GM19023 (cell line): ENCODE data around the gene RREB1.
"Not testable (repeated sequence)": the region's sequence is repeated elsewhere in the genome, so short reads cannot be mapped to it uniquely, and the experiment has no call there.

Source experiments
- ATAC-seq: cut with Tn5 transposase; IDR thresholded peaks from one replicate; pipeline ENCODE4 v1.9.1; 2021; ENCODE audit warnings: mild to moderate bottlenecking, moderate library complexity; ENCODE audit not compliant: unreplicated experiment

Gene RREB1

GRCh38 chr6:7274525-7274924 is 166.8 kb downstream of the RREB1 start:
- not testable (repeated sequence) for ATAC-seq

GRCh38 chr6:7276199-7276524 is 168.4 kb downstream of the RREB1 start:
- no peak for ATAC-seq

DNA sequence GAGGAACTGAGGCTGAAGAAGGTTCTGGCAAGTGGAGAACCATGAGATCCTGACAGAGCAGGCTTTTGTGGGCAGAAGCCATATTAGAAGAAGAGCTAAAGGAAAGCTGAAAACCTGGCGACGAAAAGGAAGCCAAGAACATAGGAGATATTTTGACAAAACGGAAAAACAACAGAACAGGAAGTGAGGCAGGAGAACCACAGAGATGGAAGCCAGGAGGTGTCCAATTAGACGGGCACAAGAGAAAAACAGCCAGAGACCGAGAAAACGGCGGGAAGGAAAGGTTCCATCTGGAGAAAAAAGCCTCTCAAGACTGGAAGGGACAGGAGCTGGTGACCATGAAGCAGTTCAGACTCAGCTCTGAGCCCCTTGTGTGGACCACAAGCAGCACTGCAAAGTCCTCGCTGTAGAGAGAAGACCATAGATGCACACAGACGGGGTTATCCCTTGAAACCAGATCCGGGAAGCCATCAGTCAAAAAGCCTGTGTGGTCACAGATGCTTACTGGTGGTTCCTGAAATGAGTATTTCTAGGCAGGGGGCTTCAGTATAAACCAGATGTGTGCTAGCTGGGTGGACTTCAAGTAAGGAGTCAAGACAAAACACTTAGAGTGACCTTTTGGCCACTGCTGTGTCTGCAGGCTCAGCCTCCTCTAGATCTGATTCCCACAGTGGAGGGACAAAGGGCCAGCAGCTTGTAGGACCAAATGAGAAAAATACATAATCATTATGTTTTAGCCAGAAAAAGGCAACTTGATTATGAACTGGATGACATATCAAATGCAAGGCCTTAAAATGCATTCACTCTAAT is 174.5 kb downstream of the RREB1 start:
- ATAC-seq, result no peak

DNA sequence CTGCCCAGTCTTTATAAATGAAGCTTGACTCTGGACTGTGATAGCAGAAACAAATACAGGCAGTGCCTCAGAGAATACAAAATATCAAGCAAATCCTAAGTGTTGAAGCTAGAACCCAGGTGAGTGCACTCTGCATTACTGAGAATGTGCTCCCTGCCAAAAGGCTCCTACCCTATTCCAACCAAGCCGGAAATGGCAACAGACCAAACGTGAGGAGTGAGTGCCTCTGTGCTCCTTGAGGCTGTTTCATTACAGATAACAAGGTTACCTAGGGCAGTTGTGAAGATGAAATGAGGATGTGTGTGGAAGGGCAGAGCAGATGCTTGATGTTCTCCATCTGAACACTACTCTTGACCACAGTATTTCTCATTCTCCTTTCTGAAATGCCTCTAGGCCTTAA is 175.9 kb downstream of the RREB1 start:
- ATAC-seq, result no peak

DNA sequence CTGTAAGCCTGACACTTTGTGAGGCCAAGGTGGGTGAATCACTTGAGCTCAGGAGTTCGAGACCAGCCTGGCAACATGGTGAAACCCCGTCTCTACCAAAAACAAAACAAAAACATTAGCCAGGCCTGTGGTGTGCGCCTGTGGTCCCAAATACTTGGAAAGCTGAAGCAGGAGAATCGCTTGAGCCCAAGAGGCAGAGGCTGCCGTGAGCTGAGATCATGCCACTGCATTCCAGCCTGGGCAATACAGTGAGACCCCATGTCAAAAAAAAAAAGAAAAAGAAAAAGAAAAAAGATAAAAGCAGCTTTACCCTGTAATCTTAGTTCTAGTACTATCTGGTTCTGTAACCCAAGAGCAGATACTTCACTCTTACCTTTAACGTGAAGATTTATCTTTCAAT is 177.7 kb downstream of the RREB1 start:
- ATAC-seq, result no peak

DNA sequence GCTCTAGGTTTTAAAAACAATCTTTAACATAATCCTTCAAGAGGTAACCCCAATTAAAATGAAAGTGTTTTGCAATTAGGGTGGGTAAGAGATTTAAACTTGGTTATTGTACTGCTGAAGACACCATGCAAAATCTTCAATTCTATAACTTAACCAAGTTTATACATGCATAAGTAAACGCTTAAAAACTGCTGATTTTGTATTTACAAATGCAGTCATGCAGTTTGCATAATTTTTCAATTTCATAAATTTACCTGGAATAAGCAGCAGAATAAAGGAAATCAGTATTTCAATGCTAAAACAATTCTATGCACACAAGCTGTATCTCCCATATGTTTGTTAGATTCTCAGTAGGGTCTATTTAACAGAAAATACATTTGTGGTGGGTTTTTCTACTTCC is 182.3 kb downstream of the RREB1 start:
- no peak for ATAC-seq

GRCh38 chr6:7292596-7293255 is 185.0 kb downstream of the RREB1 start:
- ATAC-seq, result no peak

DNA sequence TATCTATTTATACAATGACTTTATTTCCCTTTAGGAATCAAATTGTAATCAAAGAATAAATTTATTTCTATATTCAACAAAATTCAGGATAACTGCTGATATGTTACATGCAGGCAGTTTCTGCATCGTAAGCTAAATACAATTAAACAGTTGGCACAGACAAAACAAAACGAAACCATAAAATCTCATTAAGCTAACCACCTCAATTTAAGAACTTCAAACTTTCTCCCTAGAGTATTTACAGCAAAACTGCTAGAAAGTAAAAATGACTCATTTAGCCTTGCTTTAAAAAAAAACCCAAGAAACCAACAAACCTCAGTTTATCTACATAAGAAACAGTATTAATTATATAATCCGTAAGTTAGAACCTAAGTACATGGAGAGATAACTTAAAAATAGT is 188.2 kb downstream of the RREB1 start:
- ATAC-seq, result no peak

DNA sequence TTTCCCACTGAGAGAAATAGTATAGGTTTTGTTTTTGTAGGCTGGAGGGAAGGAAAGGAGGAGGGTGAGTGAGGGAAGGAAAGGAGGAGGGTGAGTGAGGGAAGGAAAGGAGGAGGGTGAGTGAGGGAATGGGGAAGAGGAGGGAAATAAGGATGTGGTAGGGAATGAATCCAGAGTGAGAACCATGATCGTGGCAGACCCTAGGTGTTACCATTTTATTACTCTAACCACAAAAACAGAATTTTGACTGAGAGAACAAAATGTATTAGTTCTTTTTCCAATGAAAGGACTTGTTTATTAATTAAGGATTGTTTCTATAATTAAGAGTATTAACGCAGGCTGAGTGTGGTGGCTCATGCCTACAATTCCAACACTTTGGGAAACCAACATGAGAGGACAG is 188.8 kb downstream of the RREB1 start:
- no peak for ATAC-seq

DNA sequence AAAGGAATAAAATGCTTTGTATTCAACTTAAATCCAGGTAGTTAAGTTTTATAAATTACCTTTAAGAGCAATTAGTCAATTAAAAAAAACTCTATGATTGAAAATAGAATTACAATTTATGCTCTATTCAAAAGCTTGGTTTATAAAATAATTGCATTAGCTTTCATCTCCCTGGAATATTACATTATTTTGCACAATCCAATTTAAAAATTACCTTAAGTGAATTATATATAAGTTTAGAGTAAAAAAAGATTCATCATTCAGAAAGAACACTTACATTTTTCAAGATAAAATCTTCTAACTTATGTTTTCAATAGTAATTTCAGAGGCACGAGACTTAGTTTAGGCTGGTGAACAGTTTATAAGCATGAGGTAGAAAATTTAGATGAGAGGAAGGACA is 190.4 kb downstream of the RREB1 start:
- ATAC-seq, result no peak

- no peak for ATAC-seq
Observed at GRCh38 chr6:7300926-7301325, 193.2 kb downstream of the RREB1 start.
